IPS-18c (cell line): ENCODE data around the gene ZNF736.
"Not testable (repeated sequence)": the region's sequence is repeated elsewhere in the genome, so short reads cannot be mapped to it uniquely, and the experiment has no call there.

Experiments
- H3K4me3 ChIP-seq: 2 replicates; pipeline ENCODE4 v1.7.0; 2013; ENCODE audit warnings: low read depth, mild to moderate bottlenecking, low read length, moderate library complexity; ENCODE audit not compliant: insufficient read depth
- H3K9me3 ChIP-seq: one replicate; pipeline ENCODE4 v1.6.1; 2013; ENCODE audit warnings: mild to moderate bottlenecking, low read length, moderate library complexity; ENCODE audit not compliant: control insufficient read depth, insufficient read depth

The ZNF736 gene

GRCh38 chr7:64313740-64314491 is at the start of gene ZNF736:
Gene ZNF736, plus strand, starts transcription at chr7:64313961. Its CDS starts 190 bp downstream, at chr7:64314151.
- H3K4me3 ChIP-seq: peak within 1 kb of the TSS; percentile 20; the same call in 1 of the 2 replicates
- H3K9me3 ChIP-seq: peaks cover 21% of the 10 kb centered on the region

DNA sequence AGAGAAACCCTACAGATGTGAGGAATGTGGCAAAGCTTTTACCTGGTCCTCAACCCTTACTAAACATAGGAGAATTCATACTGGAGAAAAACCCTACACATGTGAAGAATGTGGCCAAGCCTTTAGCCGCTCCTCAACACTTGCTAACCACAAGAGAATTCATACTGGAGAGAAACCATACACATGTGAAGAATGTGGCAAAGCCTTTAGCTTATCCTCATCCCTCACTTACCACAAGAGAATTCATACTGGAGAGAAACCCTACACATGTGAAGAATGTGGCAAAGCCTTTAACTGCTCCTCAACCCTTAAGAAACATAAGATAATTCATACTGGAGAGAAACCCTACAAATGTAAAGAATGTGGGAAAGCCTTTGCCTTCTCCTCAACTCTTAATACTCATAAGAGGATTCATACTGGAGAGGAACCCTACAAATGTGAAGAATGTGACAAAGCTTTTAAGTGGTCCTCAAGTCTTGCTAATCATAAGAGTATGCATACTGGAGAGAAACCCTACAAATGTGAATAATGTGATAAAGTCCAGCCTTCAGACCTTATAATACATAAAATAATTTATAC is 47.3 kb upstream of the ZNF736 start:
- Histone ChIP-seq H3K9me3 (peaks cover 10% of the 10 kb centered on the region), H3K4me3 (no peak overlapping the region; the same call in 1 of the 2 replicates)

- no peak overlapping the region for H3K4me3 ChIP-seq
- peaks cover 18% of the 10 kb centered on the region for H3K9me3 ChIP-seq
Measured at GRCh38 chr7:64277630-64278029, 36.1 kb upstream of the ZNF736 start.

- Histone ChIP-seq H3K9me3 (peaks cover 53% of the 10 kb centered on the region), H3K4me3 (no peak overlapping the region; the same call in 1 of the 2 replicates)
Measured at GRCh38 chr7:64294701-64295420, 18.9 kb upstream of the ZNF736 start.

- not testable (repeated sequence) for H3K4me3 ChIP-seq
- peaks cover 55% of the 10 kb centered on the region for H3K9me3 ChIP-seq
Measured at GRCh38 chr7:64297418-64297817, 16.3 kb upstream of the ZNF736 start.

DNA sequence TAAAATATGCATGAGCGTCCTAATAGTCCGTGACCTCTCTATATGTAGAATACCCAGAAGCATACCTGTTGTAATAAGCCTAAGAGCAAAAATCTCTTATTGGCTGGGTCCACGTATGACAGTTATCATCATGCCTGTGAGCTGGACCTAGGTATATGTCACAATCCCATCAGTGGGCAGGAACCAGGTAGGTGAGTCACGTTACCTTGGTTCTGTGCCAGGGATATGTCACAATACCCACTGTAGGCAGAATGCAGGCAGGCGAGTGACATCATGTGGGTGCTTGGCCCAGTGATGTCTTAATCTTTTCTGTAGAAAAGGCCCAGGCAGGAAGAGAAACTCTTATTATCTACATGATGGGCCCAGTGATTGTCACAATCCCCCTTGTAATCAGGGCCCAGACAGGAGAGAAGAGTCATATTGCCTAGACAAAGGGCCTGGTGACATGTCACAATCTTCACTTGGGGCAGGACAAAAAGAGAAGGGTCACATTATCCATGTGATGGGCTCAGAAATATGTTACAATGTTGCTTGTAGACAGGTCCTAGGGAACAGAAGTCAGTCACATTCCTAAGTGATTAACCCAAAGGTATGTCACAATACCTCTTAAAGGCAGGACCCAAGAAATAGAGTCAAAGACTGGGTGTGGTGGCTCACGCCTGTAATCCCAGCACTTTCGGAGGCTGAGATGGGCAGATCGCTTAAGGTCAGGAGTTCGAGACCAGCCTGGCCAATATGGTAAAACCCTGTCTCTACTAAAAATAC is 12.9 kb upstream of the ZNF736 start:
- Histone ChIP-seq H3K9me3 (peaks cover 35% of the 10 kb centered on the region), H3K4me3 (no peak overlapping the region)

DNA sequence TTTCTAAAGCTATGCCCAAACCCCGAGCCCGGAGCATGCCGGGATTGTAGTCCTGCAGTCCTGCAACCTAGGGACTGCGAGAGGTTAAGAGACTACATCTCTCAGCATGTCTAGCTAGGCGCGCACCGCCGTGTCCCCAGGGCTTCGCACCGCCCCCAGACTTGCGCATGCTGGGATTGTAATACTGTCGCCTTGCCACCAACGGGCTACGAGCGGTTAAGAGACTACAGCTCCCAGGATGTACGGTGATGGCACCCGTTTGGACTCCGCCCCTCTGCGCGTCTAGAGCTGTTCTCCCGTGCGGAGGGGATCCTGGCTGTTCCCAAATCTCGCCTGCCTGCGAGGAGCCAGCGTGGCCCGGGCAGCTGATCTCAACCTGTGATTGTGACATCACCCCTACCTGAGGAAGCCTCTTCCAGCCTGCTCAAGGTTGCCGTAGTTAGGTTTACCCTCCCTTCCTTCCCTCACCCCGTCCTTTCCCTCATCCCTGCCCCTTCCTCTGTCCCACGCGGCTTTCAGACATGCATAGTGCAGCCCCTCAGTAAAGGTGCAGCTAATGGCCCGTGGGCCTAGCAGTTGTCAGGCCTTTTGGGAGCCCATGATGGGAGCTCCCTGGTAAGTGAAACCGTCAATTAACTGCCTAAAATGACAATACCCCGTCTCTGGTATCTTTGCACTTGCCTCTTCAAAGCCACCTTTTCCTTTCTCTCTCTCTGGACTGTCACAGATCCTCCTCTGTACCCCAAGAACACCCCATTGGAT is 6.3 kb upstream of the ZNF736 start:
- H3K9me3 ChIP-seq: peaks cover 22% of the 10 kb centered on the region
- H3K4me3 ChIP-seq: no peak overlapping the region; the same call in 1 of the 2 replicates

DNA sequence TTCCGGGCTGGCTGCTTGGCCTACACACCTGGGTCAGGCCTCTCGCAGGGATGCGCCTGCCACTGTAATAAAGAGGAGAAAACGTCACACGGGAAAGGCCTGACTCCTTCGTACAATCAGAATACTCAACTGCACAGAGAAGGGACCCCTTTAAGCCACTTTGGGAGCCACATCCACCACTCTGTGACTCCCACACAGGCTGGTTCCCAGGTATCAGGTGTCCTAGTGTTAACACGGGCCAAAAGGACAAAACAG is 5.8 kb upstream of the ZNF736 start:
- H3K9me3 ChIP-seq: peaks cover 25% of the 10 kb centered on the region
- H3K4me3 ChIP-seq: no peak overlapping the region

DNA sequence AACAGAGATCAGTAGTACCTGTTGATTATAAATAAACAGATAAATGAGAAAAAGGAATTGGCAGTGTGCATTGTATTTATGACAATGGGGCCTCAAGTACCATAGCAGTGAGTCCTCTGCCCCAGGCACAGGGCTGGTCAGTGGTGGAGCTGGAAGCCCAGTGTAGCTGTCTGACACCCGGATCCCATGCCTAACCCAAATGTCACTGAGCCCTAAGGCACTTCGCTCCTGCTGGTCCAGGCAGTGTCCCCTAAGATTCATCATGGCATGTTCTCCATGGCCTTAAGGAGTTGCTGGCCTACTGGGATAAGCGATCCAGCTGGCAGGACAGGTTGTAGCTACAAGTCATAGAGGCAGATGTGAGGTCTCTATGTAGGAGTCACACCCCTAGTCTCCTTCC is 3.3 kb upstream of the ZNF736 start:
- Histone ChIP-seq H3K9me3 (peaks cover 33% of the 10 kb centered on the region), H3K4me3 (0 out of 2 replicates have a peak overlapping the region, but pooled peaks have one; percentile 15)

DNA sequence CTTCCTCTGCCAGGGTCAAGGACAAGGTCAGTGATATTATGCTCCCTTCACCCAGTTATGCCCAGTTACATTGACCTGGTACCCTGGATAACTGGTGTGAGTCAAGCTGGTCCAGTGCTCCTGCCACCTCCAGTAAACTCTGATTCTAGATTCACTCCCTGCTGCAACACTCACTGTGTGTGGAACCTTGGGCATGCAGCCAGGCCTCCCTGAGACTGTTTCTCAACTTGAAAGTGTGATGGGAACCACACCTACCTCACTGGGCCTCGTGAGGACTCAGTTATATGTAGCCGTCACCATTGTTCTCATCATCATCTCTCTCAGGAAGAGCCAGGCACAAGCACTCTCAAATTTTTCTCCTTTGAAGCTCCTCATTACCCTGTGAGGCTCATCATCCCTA is 935 bp upstream of the ZNF736 start:
- Histone ChIP-seq H3K9me3 (peaks cover 24% of the 10 kb centered on the region), H3K4me3 (no peak overlapping the region)

DNA sequence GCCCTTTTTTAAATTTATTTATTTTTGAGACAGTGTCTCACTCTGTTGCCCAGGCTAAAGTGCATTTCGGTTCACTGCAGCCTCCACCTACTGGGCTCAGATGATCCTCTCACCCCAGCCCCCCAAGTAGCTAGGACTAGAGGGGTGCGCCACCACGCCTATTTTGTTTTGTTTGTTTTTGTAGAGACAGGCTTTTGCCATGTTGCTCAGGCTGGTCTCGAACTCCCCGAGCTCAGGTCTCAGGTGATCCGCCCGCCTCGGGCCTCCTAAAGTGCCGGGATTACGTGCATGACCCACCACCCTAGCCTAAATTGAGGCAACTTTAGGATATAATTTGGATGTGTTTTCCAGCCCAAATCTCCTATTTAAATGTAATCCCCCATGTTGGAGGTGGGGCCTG is 805 bp downstream of the ZNF736 start:
- Histone ChIP-seq H3K4me3 (peak overlapping the region; percentile 20; the same call in 1 of the 2 replicates), H3K9me3 (peaks cover 21% of the 10 kb centered on the region)

- not testable (repeated sequence) for H3K4me3 ChIP-seq
- H3K9me3 ChIP-seq: peaks cover 15% of the 10 kb centered on the region
Measured at GRCh38 chr7:64316031-64316742, 2.4 kb downstream of the ZNF736 start.

DNA sequence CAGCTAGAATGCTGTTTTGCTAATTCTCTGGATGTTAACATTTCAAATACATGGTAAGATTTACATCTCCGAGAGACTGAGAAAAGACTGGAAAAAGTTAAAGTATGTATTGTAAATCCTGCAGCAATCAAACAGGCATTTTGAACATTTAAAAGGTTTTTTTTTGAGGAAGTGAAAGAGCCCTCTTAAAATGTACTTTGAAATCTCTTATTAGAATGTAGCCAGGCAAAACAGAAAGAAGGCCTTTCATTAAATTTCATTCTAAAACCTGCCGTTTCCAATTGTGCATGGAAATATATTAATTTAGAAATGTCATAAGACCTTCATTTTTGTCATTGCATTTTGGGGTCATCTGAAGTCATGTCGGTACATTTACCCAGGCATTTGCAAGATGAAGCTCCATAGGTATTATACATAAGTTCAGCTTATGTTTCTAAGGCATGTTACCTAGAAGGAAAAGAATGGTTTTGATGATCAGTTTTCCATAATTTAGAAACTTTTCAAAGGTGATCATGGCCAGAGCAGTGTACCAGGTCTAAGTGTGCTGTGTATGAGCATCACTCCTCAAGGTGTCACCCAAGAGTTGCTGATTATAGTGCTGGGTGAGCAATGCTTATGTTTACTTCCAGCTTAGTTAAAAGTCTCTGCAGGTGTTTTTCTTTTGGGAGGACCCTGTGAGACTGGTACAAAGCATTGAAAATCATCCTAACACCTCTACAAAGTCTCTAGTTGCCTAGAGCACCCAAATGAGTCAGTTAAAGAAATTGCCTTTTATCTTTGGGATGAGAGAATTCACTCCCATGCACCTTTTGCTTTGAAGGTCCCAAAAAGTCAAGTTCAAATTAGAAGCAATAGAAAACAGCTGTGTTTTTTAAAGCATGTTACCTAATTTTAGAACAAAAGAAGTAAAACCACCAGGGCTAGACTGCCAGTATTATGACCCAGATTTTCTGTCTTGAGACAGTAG is 7.1 kb downstream of the ZNF736 start:
- Histone ChIP-seq H3K4me3 (no peak overlapping the region), H3K9me3 (peaks cover 5% of the 10 kb centered on the region)

- H3K4me3 ChIP-seq, H3K9me3 ChIP-seq: not testable (repeated sequence)
Measured at GRCh38 chr7:64324166-64324565, 10.4 kb downstream of the ZNF736 start.

DNA sequence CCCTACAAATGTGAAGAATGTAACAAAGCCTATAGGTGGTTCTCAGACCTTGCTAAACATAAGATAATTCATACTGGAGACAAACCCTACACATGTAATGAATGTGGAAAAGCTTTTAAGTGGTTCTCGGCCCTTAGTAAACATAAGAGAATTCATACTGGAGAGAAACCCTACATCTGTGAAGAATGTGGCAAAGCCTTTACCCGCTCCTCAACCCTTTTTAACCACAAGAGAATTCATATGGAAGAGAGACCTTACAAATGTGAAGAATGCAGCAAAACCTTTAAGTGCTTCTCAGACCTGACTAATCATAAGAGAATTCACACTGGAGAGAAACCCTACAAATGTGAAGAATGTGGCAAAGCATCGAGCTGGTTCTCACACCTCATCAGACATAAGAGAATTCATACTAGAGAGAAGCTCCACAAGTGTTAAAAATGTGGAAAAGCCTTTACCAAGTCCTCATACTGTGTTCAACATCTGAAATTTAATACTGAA is 35.0 kb downstream of the ZNF736 start:
- H3K4me3 ChIP-seq: not testable (repeated sequence)
- H3K9me3 ChIP-seq: peaks cover 15% of the 10 kb centered on the region
